ENCODE data around the gene TP53BP2.
A peak's percentile ranks its signal among the peaks of the same experiment; 100 is the strongest.

GRCh38 chr1:223845810-223846682 is at the start of gene TP53BP2:
- TF ChIP-seq CTCF (IDR thresholded peaks at IDR 0.05; ENCODE audit: low read depth, low read length) (peak; percentile 74), EZH2phosphoT487 (IDR thresholded peaks at IDR 0.05; ENCODE audit: low read depth) (no peak)

Data from OCI-LY3 (cell line).